NT2/D1 (cell line): ENCODE results near the gene IL6ST.

Source experiments
- SUZ12 ChIP-seq: IDR thresholded peaks from 2 replicates; pipeline ENCODE4 v1.6.1; 2011; ENCODE audit not compliant: insufficient read length, insufficient read depth; ENCODE audit errors: extremely low read depth
- YY1 ChIP-seq: IDR thresholded peaks from 2 replicates; pipeline ENCODE4 v1.6.1; 2011; ENCODE audit not compliant: insufficient read length, insufficient read depth

DNA sequence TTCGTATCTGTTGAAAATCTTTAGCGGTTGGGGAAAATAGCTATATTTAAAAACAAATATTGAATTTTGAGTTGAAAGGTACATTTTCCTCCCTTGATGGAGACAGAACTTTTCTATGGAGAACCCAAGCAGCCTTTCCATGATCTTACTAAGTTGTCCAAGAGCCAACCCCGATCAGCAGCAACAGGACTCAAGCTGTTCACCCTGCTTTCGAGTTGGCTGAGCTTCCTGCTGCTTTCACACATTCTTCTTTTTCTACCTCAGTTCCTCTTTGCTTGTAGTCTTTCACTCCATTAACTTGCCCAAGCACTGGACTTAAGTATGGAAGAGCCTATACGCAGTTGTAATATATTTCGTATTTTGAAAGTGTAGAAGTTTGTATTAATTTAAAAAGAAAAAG, 59.4 kb downstream of the IL6ST start:
- TF ChIP-seq SUZ12 (no peak), YY1 (no peak)
